ENCODE measurements around the gene CXCL12.

The CXCL12 gene

DNA sequence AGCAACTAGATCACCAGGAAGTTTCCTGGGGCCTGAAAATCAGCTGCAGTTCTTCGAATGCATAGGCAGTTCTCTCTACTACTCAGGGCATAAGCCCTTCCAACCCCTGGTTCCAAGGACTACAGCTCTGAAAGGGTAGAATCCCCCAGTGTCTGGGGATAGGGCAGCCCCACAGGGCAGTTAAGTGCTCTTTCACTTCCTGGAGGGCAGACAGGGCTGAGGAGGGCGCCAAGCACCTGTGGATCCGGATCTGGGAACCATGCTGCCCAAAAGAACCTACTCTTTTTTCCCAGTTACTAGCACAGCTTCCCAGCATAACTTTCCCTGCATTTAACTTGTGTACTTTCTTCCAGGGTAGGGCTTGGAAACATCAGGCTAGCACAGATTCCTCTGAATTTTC is 41.1 kb downstream of the CXCL12 start:
- Histone ChIP-seq H3K4me3 (ENCODE audit: low read length) (no peak overlapping the region), H3K27ac (ENCODE audit: low read depth, low read length) (no peak overlapping the region), H3K27me3 (ENCODE audit: insufficient read depth, low read length) (no peaks in the 10 kb centered on the region), H3K4me1 (ENCODE audit: insufficient read depth, low read length) (peaks cover 11% of the 10 kb centered on the region), H3K9me3 (ENCODE audit: insufficient read depth, low read depth, low read length) (no peaks in the 10 kb centered on the region), H3K36me3 (ENCODE audit: insufficient read depth, low read length) (no peaks in the 10 kb centered on the region), H3K9ac (ENCODE audit: low read depth, low read length) (no peak overlapping the region)
- WGBS = 48% methylated on average over 3 of the region's 3 CpGs

DNA sequence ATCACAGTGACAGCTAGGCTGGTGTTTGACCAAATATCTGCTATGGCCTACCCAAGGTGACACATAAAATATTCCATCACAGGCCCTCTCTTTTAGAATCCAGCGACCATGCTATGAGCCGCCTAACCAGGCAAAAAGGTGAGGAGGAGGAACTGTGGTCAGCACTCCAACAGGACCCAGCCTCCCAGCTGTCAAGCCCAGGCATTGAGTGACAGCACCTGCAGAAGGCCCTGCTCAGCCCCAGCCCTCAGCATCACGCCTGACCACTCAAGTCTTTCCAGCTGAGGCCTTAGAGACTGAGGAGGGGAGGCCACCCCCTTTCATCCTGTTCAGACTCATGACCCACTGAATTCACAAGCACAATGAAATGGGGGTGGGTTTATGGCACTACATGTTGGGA is 43.0 kb downstream of the CXCL12 start:
- Histone ChIP-seq H3K4me3 (ENCODE audit: low read length) (no peak overlapping the region), H3K9me3 (ENCODE audit: insufficient read depth, low read depth, low read length) (no peaks in the 10 kb centered on the region), H3K36me3 (ENCODE audit: insufficient read depth, low read length) (no peaks in the 10 kb centered on the region), H3K27me3 (ENCODE audit: insufficient read depth, low read length) (no peaks in the 10 kb centered on the region), H3K9ac (ENCODE audit: low read depth, low read length) (no peak overlapping the region), H3K27ac (ENCODE audit: low read depth, low read length) (no peak overlapping the region), H3K4me1 (ENCODE audit: insufficient read depth, low read length) (peaks cover 11% of the 10 kb centered on the region)
- 91% methylated on average over 3 of the region's 3 CpGs for WGBS

DNA sequence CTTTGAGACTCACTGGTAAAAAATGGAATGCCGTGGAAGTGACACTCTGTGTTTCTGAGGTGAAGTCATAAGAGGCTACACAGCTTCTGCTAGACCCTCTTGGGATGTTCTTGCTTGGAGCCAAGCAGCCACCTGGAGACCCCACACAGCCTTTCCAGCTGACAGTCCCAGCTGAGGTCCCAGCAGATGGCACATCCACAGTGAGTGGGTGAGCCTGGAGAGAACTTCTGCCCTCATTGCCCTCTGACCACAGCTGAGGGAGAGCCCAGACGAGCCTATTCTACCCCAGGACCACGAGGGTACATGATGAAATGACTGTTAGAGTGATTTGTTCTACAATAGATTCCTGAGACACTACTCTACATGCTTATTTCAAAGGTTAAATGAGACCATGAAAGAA is 44.3 kb downstream of the CXCL12 start:
- H3K27ac ChIP-seq (ENCODE audit: low read depth, low read length) = no peak overlapping the region
- WGBS = 100% methylated on average over 2 of the region's 3 CpGs

DNA sequence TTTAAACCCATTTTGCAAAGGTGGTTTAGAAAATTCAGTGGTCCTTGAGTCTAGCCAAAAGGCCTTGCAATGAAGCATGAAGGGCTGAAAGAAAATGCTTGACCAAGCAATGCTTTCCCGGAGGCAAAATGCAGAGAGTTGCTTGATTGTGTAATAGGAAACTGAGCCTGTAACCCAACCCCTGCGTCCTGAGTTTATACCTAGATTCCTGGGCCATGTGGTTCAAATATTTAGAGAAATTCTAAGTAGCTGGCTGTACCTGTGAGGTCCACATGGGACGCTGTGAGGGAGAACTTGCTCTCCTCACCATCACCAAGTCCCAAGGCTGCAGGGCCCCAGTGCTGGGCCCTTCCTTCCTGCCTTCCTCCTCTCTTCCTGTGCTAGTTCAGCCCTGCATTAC is 45.7 kb downstream of the CXCL12 start:
- WGBS = 84% methylated on average over 3 of the region's 3 CpGs
- Histone ChIP-seq H3K4me1 (ENCODE audit: insufficient read depth, low read length) (peaks cover 15% of the 10 kb centered on the region), H3K9me3 (ENCODE audit: insufficient read depth, low read depth, low read length) (no peaks in the 10 kb centered on the region), H3K27me3 (ENCODE audit: insufficient read depth, low read length) (no peaks in the 10 kb centered on the region), H3K9ac (ENCODE audit: low read depth, low read length) (no peak overlapping the region), H3K36me3 (ENCODE audit: insufficient read depth, low read length) (no peaks in the 10 kb centered on the region), H3K4me3 (ENCODE audit: low read length) (no peak overlapping the region), H3K27ac (ENCODE audit: low read depth, low read length) (no peak overlapping the region)

More for the DNA sequence above, 44.3 kb downstream of the CXCL12 start:
- H3K9ac ChIP-seq (ENCODE audit: low read depth, low read length) = no peak overlapping the region
- no peak overlapping the region for H3K4me3 ChIP-seq (ENCODE audit: low read length)
- no peaks in the 10 kb centered on the region for H3K9me3 ChIP-seq (ENCODE audit: insufficient read depth, low read depth, low read length)
- no peaks in the 10 kb centered on the region for H3K36me3 ChIP-seq (ENCODE audit: insufficient read depth, low read length)
- H3K27me3 ChIP-seq (ENCODE audit: insufficient read depth, low read length) = no peaks in the 10 kb centered on the region
- peaks cover 11% of the 10 kb centered on the region for H3K4me1 ChIP-seq (ENCODE audit: insufficient read depth, low read length)

DNA sequence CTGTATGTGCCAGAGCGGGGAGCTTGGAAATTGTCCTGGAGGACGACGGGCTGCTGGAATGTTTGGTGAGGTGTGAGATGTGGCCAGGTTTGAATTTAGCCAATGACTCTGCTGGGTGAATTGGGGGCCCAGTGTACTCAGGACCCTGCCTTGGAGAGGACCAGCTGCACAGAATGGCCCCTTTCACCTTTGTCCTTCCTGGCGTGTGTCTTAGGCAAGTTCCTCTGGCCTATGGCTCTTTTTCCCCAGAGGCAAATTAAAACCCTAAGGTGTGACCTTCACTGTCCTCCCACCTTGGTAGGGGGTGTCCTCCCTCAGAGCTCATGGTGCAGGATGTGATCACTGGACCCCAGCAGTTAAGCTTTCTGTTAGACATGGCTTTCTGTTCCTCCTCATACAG is 47.8 kb downstream of the CXCL12 start:
- WGBS = 88% methylated on average over 4 of the region's 4 CpGs
- H3K9ac ChIP-seq (ENCODE audit: low read depth, low read length) = no peak overlapping the region
- no peak overlapping the region for H3K27ac ChIP-seq (ENCODE audit: low read depth, low read length)
- no peaks in the 10 kb centered on the region for H3K36me3 ChIP-seq (ENCODE audit: insufficient read depth, low read length)
- no peak overlapping the region for H3K4me3 ChIP-seq (ENCODE audit: low read length)
- H3K4me1 ChIP-seq (ENCODE audit: insufficient read depth, low read length) = peaks cover 10% of the 10 kb centered on the region; the same call in 1 of the 2 replicates
- no peaks in the 10 kb centered on the region for H3K27me3 ChIP-seq (ENCODE audit: insufficient read depth, low read length)
- H3K9me3 ChIP-seq (ENCODE audit: insufficient read depth, low read depth, low read length) = no peaks in the 10 kb centered on the region

DNA sequence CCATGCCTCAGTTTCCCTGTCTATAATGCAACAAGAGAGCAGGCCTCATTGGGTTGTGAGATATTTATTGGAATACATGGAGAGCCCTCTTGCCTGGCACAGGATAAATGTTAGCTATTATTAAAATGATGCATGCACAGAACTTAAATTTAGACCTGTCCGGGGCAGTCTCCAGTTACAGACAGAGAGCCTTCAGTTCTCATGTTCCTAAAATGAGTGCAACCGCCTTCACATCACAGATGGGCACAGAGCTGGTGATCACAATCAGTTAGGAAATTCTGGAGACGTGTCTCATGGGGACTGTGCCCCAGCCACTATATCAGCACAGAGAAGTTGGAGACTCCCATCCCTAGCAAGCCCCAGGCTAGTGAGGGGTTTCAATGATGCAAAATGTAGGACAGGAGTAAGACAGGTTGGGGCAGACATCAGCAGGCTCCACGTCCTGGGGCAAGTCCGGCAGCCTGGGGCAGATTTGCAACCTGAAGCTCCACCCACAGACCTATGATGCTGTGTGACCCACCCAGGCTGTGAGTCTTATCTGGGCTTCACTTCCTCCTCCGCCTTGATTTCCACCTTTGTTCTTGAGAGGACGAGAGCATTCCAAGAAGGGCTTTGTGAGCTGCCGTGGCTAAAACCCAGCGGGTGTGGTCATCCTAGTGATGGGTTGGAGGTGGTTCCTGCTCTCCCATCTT is 49.4 kb downstream of the CXCL12 start:
- Histone ChIP-seq H3K9me3 (ENCODE audit: insufficient read depth, low read depth, low read length) (no peaks in the 10 kb centered on the region), H3K9ac (ENCODE audit: low read depth, low read length) (no peak overlapping the region), H3K36me3 (ENCODE audit: insufficient read depth, low read length) (no peaks in the 10 kb centered on the region), H3K27me3 (ENCODE audit: insufficient read depth, low read length) (no peaks in the 10 kb centered on the region), H3K27ac (ENCODE audit: low read depth, low read length) (no peak overlapping the region), H3K4me1 (ENCODE audit: insufficient read depth, low read length) (peaks cover 7% of the 10 kb centered on the region; the same call in 1 of the 2 replicates), H3K4me3 (ENCODE audit: low read length) (no peak overlapping the region)
- 83% methylated on average over 7 of the region's 9 CpGs for WGBS

DNA sequence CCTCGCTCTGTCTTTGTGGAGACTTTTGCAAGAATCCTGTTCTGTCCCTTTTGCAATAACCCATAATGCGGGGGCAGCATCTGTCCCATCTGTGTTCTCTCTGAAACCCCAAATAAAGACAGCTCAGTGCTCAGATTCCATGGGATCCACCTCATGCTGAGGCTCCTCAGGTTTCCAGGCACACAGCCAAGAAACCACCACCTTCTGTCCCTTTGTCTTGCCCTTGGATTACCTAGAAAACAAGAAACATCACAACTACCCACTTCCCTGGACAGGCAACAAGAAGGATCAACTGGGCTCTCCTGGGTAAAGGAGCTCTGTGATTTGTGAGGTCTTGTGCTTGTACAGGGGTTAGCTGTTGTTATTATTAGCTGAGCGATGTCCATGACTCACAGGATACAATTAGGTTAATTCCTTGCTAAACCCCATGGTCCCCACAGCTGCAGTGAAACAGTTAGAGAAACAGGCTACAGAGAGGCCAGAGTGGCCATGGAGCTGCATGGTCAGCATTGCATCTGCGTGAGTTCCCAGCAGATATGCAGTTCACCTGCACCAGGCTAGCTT is 50.2 kb downstream of the CXCL12 start:
- Histone ChIP-seq H3K27me3 (ENCODE audit: insufficient read depth, low read length) (no peaks in the 10 kb centered on the region), H3K4me1 (ENCODE audit: insufficient read depth, low read length) (peaks cover 7% of the 10 kb centered on the region; the same call in 1 of the 2 replicates), H3K9me3 (ENCODE audit: insufficient read depth, low read depth, low read length) (no peaks in the 10 kb centered on the region), H3K36me3 (ENCODE audit: insufficient read depth, low read length) (no peaks in the 10 kb centered on the region), H3K4me3 (ENCODE audit: low read length) (no peak overlapping the region), H3K27ac (ENCODE audit: low read depth, low read length) (no peak overlapping the region), H3K9ac (ENCODE audit: low read depth, low read length) (no peak overlapping the region)
- 93% methylated on average over 4 of the region's 4 CpGs for WGBS

DNA sequence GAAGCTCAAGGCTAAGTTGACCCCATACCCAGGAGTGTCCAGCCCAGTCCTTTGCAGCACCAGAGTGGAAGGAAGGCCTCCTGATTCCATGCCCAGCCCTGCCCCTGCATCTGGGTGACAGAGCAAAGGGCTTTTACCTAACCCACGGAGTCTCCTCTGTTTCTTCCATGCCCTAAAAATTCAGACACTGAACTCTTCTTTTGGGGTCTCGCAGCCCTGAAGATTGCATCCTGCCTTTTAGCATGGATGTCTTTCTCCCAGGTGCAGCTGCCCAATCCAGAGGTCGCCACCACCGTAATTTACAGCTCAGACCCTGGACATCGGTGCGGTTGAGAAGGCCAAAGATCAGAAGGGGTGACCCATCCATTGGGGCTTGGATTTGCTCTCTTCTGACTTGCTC is 50.8 kb downstream of the CXCL12 start:
- H3K27ac ChIP-seq (ENCODE audit: low read depth, low read length) = no peak overlapping the region
- H3K9me3 ChIP-seq (ENCODE audit: insufficient read depth, low read depth, low read length) = no peaks in the 10 kb centered on the region
- no peak overlapping the region for H3K4me3 ChIP-seq (ENCODE audit: low read length)
- 93% methylated on average over 6 of the region's 6 CpGs for whole genome bisulfite sequencing
- peaks cover 7% of the 10 kb centered on the region; the same call in 1 of the 2 replicates for H3K4me1 ChIP-seq (ENCODE audit: insufficient read depth, low read length)
- no peak overlapping the region for H3K9ac ChIP-seq (ENCODE audit: low read depth, low read length)
- no peaks in the 10 kb centered on the region for H3K36me3 ChIP-seq (ENCODE audit: insufficient read depth, low read length)
- no peaks in the 10 kb centered on the region for H3K27me3 ChIP-seq (ENCODE audit: insufficient read depth, low read length)

DNA sequence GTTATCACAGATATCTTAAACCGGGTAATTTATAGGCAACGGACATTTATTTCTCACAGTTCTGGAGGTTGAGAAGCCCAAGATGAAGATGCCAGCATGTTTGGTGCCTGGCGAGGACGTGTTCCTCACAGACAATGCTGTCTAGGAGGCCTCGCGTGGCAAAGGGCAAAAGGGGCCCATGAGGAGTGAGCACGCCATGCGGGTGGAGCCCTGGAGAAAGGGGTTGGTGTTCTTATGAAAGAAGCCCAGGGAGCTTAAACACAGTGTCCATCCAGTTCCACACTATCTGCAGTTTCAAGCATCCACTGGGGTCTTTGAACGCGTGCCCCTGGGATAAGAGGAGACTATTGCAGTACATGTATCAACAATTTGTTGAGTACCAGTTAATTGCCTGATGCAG is 51.4 kb downstream of the CXCL12 start:
- Histone ChIP-seq H3K27ac (ENCODE audit: low read depth, low read length) (no peak overlapping the region), H3K4me1 (ENCODE audit: insufficient read depth, low read length) (peaks cover 7% of the 10 kb centered on the region; the same call in 1 of the 2 replicates), H3K9ac (ENCODE audit: low read depth, low read length) (no peak overlapping the region), H3K9me3 (ENCODE audit: insufficient read depth, low read depth, low read length) (no peaks in the 10 kb centered on the region), H3K4me3 (ENCODE audit: low read length) (no peak overlapping the region), H3K27me3 (ENCODE audit: insufficient read depth, low read length) (no peaks in the 10 kb centered on the region), H3K36me3 (ENCODE audit: insufficient read depth, low read length) (no peaks in the 10 kb centered on the region)
- 97% methylated on average over 10 of the region's 10 CpGs for WGBS

DNA sequence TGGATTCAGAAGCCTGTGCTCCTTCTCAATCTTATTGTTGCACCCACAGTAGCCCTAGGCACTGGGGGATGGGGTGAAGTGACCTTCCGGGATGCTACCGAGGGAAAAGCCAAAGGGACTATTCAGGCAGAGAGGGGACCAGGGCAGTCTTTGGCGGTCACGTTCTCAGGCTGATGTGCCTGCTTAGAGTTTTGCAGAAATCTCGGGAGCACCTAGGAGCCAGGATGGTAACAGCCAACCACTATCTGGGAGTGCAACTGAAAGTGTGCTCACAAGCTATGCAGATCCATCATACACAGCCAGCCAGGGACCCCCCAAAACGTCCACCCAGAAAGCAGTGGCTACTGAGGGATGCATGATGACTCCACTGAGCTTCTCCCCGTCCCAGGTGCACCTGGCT is 52.4 kb downstream of the CXCL12 start:
- H3K27me3 ChIP-seq (ENCODE audit: insufficient read depth, low read length) = no peaks in the 10 kb centered on the region
- 93% methylated on average over 7 of the region's 7 CpGs for WGBS
- H3K9me3 ChIP-seq (ENCODE audit: insufficient read depth, low read depth, low read length) = no peaks in the 10 kb centered on the region
- no peak overlapping the region for H3K4me3 ChIP-seq (ENCODE audit: low read length)
- no peak overlapping the region for H3K9ac ChIP-seq (ENCODE audit: low read depth, low read length)
- no peaks in the 10 kb centered on the region for H3K36me3 ChIP-seq (ENCODE audit: insufficient read depth, low read length)
- H3K4me1 ChIP-seq (ENCODE audit: insufficient read depth, low read length) = peaks cover 7% of the 10 kb centered on the region; the same call in 1 of the 2 replicates
- H3K27ac ChIP-seq (ENCODE audit: low read depth, low read length) = no peak overlapping the region

DNA sequence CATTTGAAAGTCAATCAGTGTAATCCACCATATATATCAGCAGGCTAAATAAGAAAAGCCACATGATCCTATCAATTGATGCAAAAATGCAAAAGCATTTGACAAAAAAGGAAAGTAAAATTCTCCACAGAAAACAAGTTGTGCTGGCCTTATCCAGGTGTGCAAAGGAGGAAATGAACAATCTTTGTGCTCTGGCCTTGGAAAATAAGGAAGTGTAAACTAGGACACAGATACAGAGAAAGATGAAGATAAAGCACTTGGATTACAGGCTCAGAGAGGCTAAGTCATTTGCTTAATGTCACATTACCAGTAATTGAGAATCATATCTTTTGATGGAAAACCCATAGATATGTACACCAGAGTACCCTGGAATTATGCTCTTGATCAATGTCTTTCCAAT is 54.5 kb downstream of the CXCL12 start:
- no peaks in the 10 kb centered on the region for H3K36me3 ChIP-seq (ENCODE audit: insufficient read depth, low read length)
- no peaks in the 10 kb centered on the region for H3K27me3 ChIP-seq (ENCODE audit: insufficient read depth, low read length)
- no peaks in the 10 kb centered on the region for H3K9me3 ChIP-seq (ENCODE audit: insufficient read depth, low read depth, low read length)
- no peak overlapping the region for H3K4me3 ChIP-seq (ENCODE audit: low read length)
- peaks cover 7% of the 10 kb centered on the region; the same call in 1 of the 2 replicates for H3K4me1 ChIP-seq (ENCODE audit: insufficient read depth, low read length)
- H3K9ac ChIP-seq (ENCODE audit: low read depth, low read length) = no peak overlapping the region
- H3K27ac ChIP-seq (ENCODE audit: low read depth, low read length) = no peak overlapping the region
